ENCODE data around the gene TDRD6.

The TDRD6 gene

GRCh38 chr6:46652232-46652602 is 35.5 kb upstream of the TDRD6 start:
- no peaks in the 10 kb centered on the region for H3K9me3 ChIP-seq (ENCODE audit: control insufficient read depth in 2 of 2, low read length in 2 of 2)
- peak overlapping the region; percentile 78 to 96 for H3K4me3 ChIP-seq (ENCODE audit: low read length in 2 of 2)
- peak overlapping the region; percentile 43 to 84 for H3K9ac ChIP-seq (ENCODE audit: low read depth in 1 of 2, low read length in 2 of 2)
- no peaks in the 10 kb centered on the region for H3K27me3 ChIP-seq (ENCODE audit: control insufficient read depth in 2 of 2, insufficient read depth in 2 of 2, low read length in 2 of 2)
- no peaks in the 10 kb centered on the region for H3K36me3 ChIP-seq (ENCODE audit: control insufficient read depth in 2 of 2, insufficient read depth in 2 of 2, low read length in 2 of 2)
- peaks cover 5 to 8% of the 10 kb centered on the region in 2 donors for H3K4me1 ChIP-seq (ENCODE audit: control insufficient read depth in 2 of 2, insufficient read depth in 2 of 2, low read length in 2 of 2)
- H3K27ac ChIP-seq (ENCODE audit: low read depth in 2 of 2, low read length in 2 of 2): peak overlapping the region; percentile 12 to 66

DNA sequence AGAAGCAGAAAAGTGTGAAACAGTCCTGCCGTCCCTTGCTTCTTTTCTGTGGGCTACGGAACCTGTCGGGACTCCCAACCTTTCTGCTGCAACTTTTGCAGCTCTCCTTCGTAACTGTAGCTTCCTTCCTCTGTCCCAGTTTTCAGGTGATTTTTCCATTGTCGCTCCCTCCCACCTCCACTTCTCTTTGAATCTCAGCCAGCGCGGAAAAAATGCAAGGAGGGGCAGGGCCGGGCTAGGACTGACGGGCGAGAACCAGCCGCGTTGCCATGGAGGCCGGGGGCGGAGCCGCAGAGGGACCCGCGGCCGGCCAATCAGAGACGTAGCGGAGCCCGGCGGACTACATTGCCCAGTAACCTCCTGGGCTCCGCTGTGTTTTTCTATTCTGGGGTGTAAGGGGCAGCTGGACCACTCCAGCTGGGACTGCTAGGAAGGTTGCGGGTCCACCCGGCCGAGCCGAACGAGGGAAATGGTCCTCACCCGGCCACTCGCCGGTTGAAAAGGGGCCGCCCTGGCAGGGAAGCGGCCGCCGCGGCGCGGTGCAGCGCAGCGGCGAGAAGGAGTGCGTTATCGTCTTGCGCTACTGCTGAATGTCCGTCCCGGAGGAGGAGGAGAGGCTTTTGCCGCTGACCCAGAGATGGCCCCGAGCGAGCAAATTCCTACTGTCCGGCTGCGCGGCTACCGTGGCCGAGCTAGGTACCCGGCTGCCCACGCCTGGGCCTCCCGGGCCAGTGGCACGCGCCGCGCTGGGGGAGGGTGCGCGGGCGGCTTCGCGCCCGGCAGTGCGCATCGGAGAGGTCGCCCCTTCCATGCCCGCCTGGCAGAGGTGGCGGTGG is 34.9 kb upstream of the TDRD6 start, which contains the start of the genes CYP39A1 and SLC25A27:
Gene CYP39A1, minus strand, starts transcription at position 216 of the 836 bp plus-strand sequence. CDS start 236 bp downstream, outside the sequence.
Gene SLC25A27, plus strand, starts transcription at position 373 of the 836 bp plus-strand sequence. Its CDS starts 218 bp downstream, at position 591.
- Histone ChIP-seq H3K4me1 (ENCODE audit: control insufficient read depth in 2 of 2, insufficient read depth in 2 of 2, low read length in 2 of 2) (peaks cover 5 to 8% of the 10 kb centered on the region in 2 donors), H3K27me3 (ENCODE audit: control insufficient read depth in 2 of 2, insufficient read depth in 2 of 2, low read length in 2 of 2) (no peaks in the 10 kb centered on the region), H3K9me3 (ENCODE audit: control insufficient read depth in 2 of 2, low read length in 2 of 2) (no peaks in the 10 kb centered on the region), H3K36me3 (ENCODE audit: control insufficient read depth in 2 of 2, insufficient read depth in 2 of 2, low read length in 2 of 2) (peaks cover 0 to 1% of the 10 kb centered on the region in 2 donors), H3K4me3 (ENCODE audit: low read length in 2 of 2) (peak within 1 kb of the TSS; percentile 78 to 96), H3K9ac (ENCODE audit: low read depth in 1 of 2, low read length in 2 of 2) (peak within 1 kb of the TSS; percentile 61 to 84), H3K27ac (ENCODE audit: low read depth in 2 of 2, low read length in 2 of 2) (peak within 1 kb of the TSS; percentile 64 to 66)

- peak overlapping the region; percentile 78 to 96 for H3K4me3 ChIP-seq (ENCODE audit: low read length in 2 of 2)
- no peaks in the 10 kb centered on the region for H3K9me3 ChIP-seq (ENCODE audit: control insufficient read depth in 2 of 2, low read length in 2 of 2)
- peaks cover 5 to 8% of the 10 kb centered on the region in 2 donors for H3K4me1 ChIP-seq (ENCODE audit: control insufficient read depth in 2 of 2, insufficient read depth in 2 of 2, low read length in 2 of 2)
- peaks cover 0 to 2% of the 10 kb centered on the region in 2 donors for H3K36me3 ChIP-seq (ENCODE audit: control insufficient read depth in 2 of 2, insufficient read depth in 2 of 2, low read length in 2 of 2)
- H3K27me3 ChIP-seq (ENCODE audit: control insufficient read depth in 2 of 2, insufficient read depth in 2 of 2, low read length in 2 of 2): no peaks in the 10 kb centered on the region
- peak overlapping the region in 1 of 2 donors; percentile 64 for H3K27ac ChIP-seq (ENCODE audit: low read depth in 2 of 2, low read length in 2 of 2)
- peak overlapping the region; percentile 61 to 74 for H3K9ac ChIP-seq (ENCODE audit: low read depth in 1 of 2, low read length in 2 of 2)
Observed at GRCh38 chr6:46653439-46654195, 34.1 kb upstream of the TDRD6 start.

DNA sequence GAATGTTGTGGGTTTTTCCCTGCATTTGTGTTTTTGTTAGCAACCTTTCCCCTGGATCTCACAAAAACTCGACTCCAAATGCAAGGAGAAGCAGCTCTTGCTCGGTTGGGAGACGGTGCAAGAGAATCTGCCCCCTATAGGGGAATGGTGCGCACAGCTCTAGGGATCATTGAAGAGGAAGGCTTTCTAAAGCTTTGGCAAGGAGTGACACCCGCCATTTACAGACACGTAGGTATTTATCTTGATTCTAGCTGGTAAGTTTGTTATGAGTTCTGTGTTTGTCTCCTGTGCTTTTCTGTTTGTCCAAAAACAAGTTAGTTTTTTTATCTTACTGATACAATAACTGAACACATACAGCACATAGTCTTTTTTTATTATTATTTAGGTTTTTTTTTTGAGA is 31.9 kb upstream of the TDRD6 start:
- H3K4me3 ChIP-seq (ENCODE audit: low read length in 2 of 2): no peak overlapping the region
- no peaks in the 10 kb centered on the region for H3K27me3 ChIP-seq (ENCODE audit: control insufficient read depth in 2 of 2, insufficient read depth in 2 of 2, low read length in 2 of 2)

DNA sequence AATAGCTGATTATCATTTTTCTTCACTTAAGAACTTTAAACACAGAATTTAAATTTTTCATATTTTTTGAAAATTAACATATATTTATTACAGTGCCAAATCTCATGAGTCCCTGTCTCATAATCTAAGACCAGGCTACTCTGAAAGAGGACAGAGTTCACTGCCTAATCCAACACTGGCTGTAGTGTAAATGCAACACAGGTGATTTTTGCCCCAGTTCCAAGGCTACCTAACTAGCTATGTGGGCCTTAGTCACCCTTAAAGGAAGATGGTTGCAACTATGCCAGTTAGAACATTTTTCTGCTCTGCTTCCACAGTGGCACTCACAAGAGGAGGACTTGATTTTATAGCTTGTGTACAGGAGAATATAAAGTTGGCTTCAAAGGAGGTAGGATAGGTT is 30.0 kb upstream of the TDRD6 start:
- H3K27ac ChIP-seq (ENCODE audit: low read depth in 2 of 2, low read length in 2 of 2): no peak overlapping the region
- peaks cover 0 to 2% of the 10 kb centered on the region in 2 donors for H3K36me3 ChIP-seq (ENCODE audit: control insufficient read depth in 2 of 2, insufficient read depth in 2 of 2, low read length in 2 of 2)
- H3K4me3 ChIP-seq (ENCODE audit: low read length in 2 of 2): no peak overlapping the region
- no peaks in the 10 kb centered on the region for H3K27me3 ChIP-seq (ENCODE audit: control insufficient read depth in 2 of 2, insufficient read depth in 2 of 2, low read length in 2 of 2)
- H3K4me1 ChIP-seq (ENCODE audit: control insufficient read depth in 2 of 2, insufficient read depth in 2 of 2, low read length in 2 of 2): peaks cover 5% of the 10 kb centered on the region in 2 donors
- H3K9ac ChIP-seq (ENCODE audit: low read depth in 1 of 2, low read length in 2 of 2): no peak overlapping the region
- no peaks in the 10 kb centered on the region for H3K9me3 ChIP-seq (ENCODE audit: control insufficient read depth in 2 of 2, low read length in 2 of 2)

More for the DNA sequence above, 31.9 kb upstream of the TDRD6 start:
- Histone ChIP-seq H3K36me3 (ENCODE audit: control insufficient read depth in 2 of 2, insufficient read depth in 2 of 2, low read length in 2 of 2) (peaks cover 0 to 2% of the 10 kb centered on the region in 2 donors), H3K9ac (ENCODE audit: low read depth in 1 of 2, low read length in 2 of 2) (no peak overlapping the region), H3K9me3 (ENCODE audit: control insufficient read depth in 2 of 2, low read length in 2 of 2) (no peaks in the 10 kb centered on the region), H3K4me1 (ENCODE audit: control insufficient read depth in 2 of 2, insufficient read depth in 2 of 2, low read length in 2 of 2) (peaks cover 5% of the 10 kb centered on the region in 2 donors), H3K27ac (ENCODE audit: low read depth in 2 of 2, low read length in 2 of 2) (no peak overlapping the region)

GRCh38 chr6:46661483-46661882 is 26.2 kb upstream of the TDRD6 start:
- H3K27me3 ChIP-seq (ENCODE audit: control insufficient read depth in 2 of 2, insufficient read depth in 2 of 2, low read length in 2 of 2): no peaks in the 10 kb centered on the region
- H3K4me1 ChIP-seq (ENCODE audit: control insufficient read depth in 2 of 2, insufficient read depth in 2 of 2, low read length in 2 of 2): no peaks in the 10 kb centered on the region
- no peaks in the 10 kb centered on the region for H3K9me3 ChIP-seq (ENCODE audit: control insufficient read depth in 2 of 2, low read length in 2 of 2)
- no peak overlapping the region for H3K9ac ChIP-seq (ENCODE audit: low read depth in 1 of 2, low read length in 2 of 2)
- H3K36me3 ChIP-seq (ENCODE audit: control insufficient read depth in 2 of 2, insufficient read depth in 2 of 2, low read length in 2 of 2): peaks cover 0 to 2% of the 10 kb centered on the region in 2 donors
- H3K27ac ChIP-seq (ENCODE audit: low read depth in 2 of 2, low read length in 2 of 2): no peak overlapping the region
- H3K4me3 ChIP-seq (ENCODE audit: low read length in 2 of 2): no peak overlapping the region

GRCh38 chr6:46667377-46667776 is 20.3 kb upstream of the TDRD6 start:
- no peaks in the 10 kb centered on the region for H3K4me1 ChIP-seq (ENCODE audit: control insufficient read depth in 2 of 2, insufficient read depth in 2 of 2, low read length in 2 of 2)

DNA sequence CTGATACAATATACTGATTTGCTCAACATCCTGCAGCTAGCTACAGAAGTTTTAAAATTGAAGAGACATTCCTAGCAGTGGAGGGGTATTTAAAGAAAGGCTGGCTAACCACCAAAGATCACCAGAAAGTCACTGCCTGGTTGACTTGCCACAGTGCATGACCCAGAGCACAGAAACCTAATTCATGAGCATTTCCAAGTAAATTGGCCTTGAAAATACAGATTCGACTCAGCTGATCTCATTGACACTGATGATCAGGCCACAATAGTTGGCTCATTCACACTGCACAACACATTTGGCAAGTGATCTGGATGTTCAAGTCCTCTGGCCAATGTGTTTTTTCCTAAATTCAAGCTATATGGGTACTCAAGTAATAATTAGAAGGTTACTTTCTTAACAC is 13.3 kb upstream of the TDRD6 start:
- peaks cover 0 to 3% of the 10 kb centered on the region in 2 donors for H3K36me3 ChIP-seq (ENCODE audit: control insufficient read depth in 2 of 2, insufficient read depth in 2 of 2, low read length in 2 of 2)
- H3K9ac ChIP-seq (ENCODE audit: low read depth in 1 of 2, low read length in 2 of 2): no peak overlapping the region
- no peak overlapping the region for H3K27ac ChIP-seq (ENCODE audit: low read depth in 2 of 2, low read length in 2 of 2)
- H3K27me3 ChIP-seq (ENCODE audit: control insufficient read depth in 2 of 2, insufficient read depth in 2 of 2, low read length in 2 of 2): no peaks in the 10 kb centered on the region
- no peaks in the 10 kb centered on the region for H3K4me1 ChIP-seq (ENCODE audit: control insufficient read depth in 2 of 2, insufficient read depth in 2 of 2, low read length in 2 of 2)
- H3K9me3 ChIP-seq (ENCODE audit: control insufficient read depth in 2 of 2, low read length in 2 of 2): no peaks in the 10 kb centered on the region
- no peak overlapping the region for H3K4me3 ChIP-seq (ENCODE audit: low read length in 2 of 2)

More at GRCh38 chr6:46667377-46667776, 20.3 kb upstream of the TDRD6 start:
- Histone ChIP-seq H3K27me3 (ENCODE audit: control insufficient read depth in 2 of 2, insufficient read depth in 2 of 2, low read length in 2 of 2) (no peaks in the 10 kb centered on the region), H3K36me3 (ENCODE audit: control insufficient read depth in 2 of 2, insufficient read depth in 2 of 2, low read length in 2 of 2) (no peaks in the 10 kb centered on the region), H3K27ac (ENCODE audit: low read depth in 2 of 2, low read length in 2 of 2) (no peak overlapping the region), H3K9me3 (ENCODE audit: control insufficient read depth in 2 of 2, low read length in 2 of 2) (no peaks in the 10 kb centered on the region), H3K9ac (ENCODE audit: low read depth in 1 of 2, low read length in 2 of 2) (no peak overlapping the region), H3K4me3 (ENCODE audit: low read length in 2 of 2) (no peak overlapping the region)

GRCh38 chr6:46676604-46677313 is 10.9 kb upstream of the TDRD6 start:
- peaks cover 0 to 3% of the 10 kb centered on the region in 2 donors for H3K36me3 ChIP-seq (ENCODE audit: control insufficient read depth in 2 of 2, insufficient read depth in 2 of 2, low read length in 2 of 2)
- no peak overlapping the region for H3K27ac ChIP-seq (ENCODE audit: low read depth in 2 of 2, low read length in 2 of 2)

More at GRCh38 chr6:46676604-46677313, 10.9 kb upstream of the TDRD6 start:
- H3K9me3 ChIP-seq (ENCODE audit: control insufficient read depth in 2 of 2, low read length in 2 of 2): no peaks in the 10 kb centered on the region
- H3K27me3 ChIP-seq (ENCODE audit: control insufficient read depth in 2 of 2, insufficient read depth in 2 of 2, low read length in 2 of 2): no peaks in the 10 kb centered on the region
- no peak overlapping the region for H3K9ac ChIP-seq (ENCODE audit: low read depth in 1 of 2, low read length in 2 of 2)
- H3K4me1 ChIP-seq (ENCODE audit: control insufficient read depth in 2 of 2, insufficient read depth in 2 of 2, low read length in 2 of 2): no peaks in the 10 kb centered on the region
- no peak overlapping the region for H3K4me3 ChIP-seq (ENCODE audit: low read length in 2 of 2)
